ENCODE measurements around the gene PIRT. TPM values are rescaled to one million over a fixed set of nuclear protein-coding genes. Genes with fewer than 3 reads are reported as not detected.
"Not testable (repeated sequence)": the region's sequence is repeated elsewhere in the genome, so short reads cannot be mapped to it uniquely, and the experiment has no call there.

The PIRT gene
- total RNA-seq, 1 donor from 2014 or later = 0.07 TPM

DNA sequence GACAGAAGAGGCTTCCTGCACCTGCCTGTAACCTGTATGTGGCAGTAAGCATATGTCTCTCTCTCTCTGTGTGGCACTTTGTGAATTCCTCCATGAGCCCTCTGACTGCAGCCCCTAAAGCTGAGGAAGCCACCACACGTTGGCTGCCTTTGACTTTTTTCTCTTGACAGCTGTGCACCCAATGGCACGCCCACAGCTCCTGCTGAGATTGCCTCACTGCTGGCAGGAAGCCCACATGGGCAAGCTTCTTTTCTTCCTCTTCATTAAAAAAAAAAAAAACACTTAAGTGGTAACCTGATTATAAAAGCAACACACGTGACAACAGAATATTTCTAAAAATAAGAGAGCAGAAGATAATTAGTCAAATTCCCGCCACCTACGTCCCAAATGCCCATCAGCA lies 34.0 kb upstream of the PIRT start:
- no peak overlapping the region for H3K27ac Mint-ChIP-seq (ENCODE audit: unreplicated experiment)
- TF ChIP-seq, protein P1, sequence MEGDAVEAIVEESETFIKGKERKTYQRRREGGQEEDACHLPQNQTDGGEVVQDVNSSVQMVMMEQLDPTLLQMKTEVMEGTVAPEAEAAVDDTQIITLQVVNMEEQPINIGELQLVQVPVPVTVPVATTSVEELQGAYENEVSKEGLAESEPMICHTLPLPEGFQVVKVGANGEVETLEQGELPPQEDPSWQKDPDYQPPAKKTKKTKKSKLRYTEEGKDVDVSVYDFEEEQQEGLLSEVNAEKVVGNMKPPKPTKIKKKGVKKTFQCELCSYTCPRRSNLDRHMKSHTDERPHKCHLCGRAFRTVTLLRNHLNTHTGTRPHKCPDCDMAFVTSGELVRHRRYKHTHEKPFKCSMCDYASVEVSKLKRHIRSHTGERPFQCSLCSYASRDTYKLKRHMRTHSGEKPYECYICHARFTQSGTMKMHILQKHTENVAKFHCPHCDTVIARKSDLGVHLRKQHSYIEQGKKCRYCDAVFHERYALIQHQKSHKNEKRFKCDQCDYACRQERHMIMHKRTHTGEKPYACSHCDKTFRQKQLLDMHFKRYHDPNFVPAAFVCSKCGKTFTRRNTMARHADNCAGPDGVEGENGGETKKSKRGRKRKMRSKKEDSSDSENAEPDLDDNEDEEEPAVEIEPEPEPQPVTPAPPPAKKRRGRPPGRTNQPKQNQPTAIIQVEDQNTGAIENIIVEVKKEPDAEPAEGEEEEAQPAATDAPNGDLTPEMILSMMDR (conservative IDR thresholded peaks at IDR 0.05) = no peak
- H3K4me3 Mint-ChIP-seq = no peak overlapping the region
- H3K27me3 Mint-ChIP-seq (ENCODE audit: low read depth) = peaks cover 53% of the 10 kb centered on the region
- DNase-seq (ENCODE audit: low read depth, low spot score) = no peak
- no peaks in the 10 kb centered on the region for H3K36me3 Mint-ChIP-seq (ENCODE audit: low read depth)
- H3K4me1 Mint-ChIP-seq = no peaks in the 10 kb centered on the region
- no peaks in the 10 kb centered on the region for H3K9me3 Mint-ChIP-seq

GRCh38 chr17:10870336-10871050 lies 32.6 kb upstream of the PIRT start:
- H3K4me1 Mint-ChIP-seq = no peaks in the 10 kb centered on the region
- TF ChIP-seq, protein P1 (conservative IDR thresholded peaks at IDR 0.05) = no peak
- no peak overlapping the region for H3K4me3 Mint-ChIP-seq
- H3K9me3 Mint-ChIP-seq = no peaks in the 10 kb centered on the region
- H3K27ac Mint-ChIP-seq (ENCODE audit: unreplicated experiment) = no peak overlapping the region
- DNase-seq (ENCODE audit: low read depth, low spot score) = no peak
- H3K36me3 Mint-ChIP-seq (ENCODE audit: low read depth) = no peaks in the 10 kb centered on the region
- peaks cover 43% of the 10 kb centered on the region for H3K27me3 Mint-ChIP-seq (ENCODE audit: low read depth)

GRCh38 chr17:10868744-10869143 lies 30.9 kb upstream of the PIRT start:
- not testable (repeated sequence) for H3K36me3 Mint-ChIP-seq (ENCODE audit: low read depth)

GRCh38 chr17:10859051-10859450 lies 21.2 kb upstream of the PIRT start:
- H3K36me3 Mint-ChIP-seq (ENCODE audit: low read depth) = no peaks in the 10 kb centered on the region
- peak overlapping the region; percentile 52 for H3K27ac Mint-ChIP-seq (ENCODE audit: unreplicated experiment)
- TF ChIP-seq, protein P1 (conservative IDR thresholded peaks at IDR 0.05) = no peak
- no peak for DNase-seq (ENCODE audit: low read depth, low spot score)
- no peak overlapping the region for H3K4me3 Mint-ChIP-seq
- H3K4me1 Mint-ChIP-seq = no peaks in the 10 kb centered on the region
- H3K9me3 Mint-ChIP-seq = no peaks in the 10 kb centered on the region
- H3K27me3 Mint-ChIP-seq (ENCODE audit: low read depth) = peaks cover 18% of the 10 kb centered on the region

More at GRCh38 chr17:10868744-10869143, 30.9 kb upstream of the PIRT start:
- not testable (repeated sequence) for H3K4me3 Mint-ChIP-seq; DNase-seq (ENCODE audit: low read depth, low spot score); H3K27ac Mint-ChIP-seq (ENCODE audit: unreplicated experiment); H3K9me3 Mint-ChIP-seq; H3K4me1 Mint-ChIP-seq
- peaks cover 55% of the 10 kb centered on the region for H3K27me3 Mint-ChIP-seq (ENCODE audit: low read depth)

DNA sequence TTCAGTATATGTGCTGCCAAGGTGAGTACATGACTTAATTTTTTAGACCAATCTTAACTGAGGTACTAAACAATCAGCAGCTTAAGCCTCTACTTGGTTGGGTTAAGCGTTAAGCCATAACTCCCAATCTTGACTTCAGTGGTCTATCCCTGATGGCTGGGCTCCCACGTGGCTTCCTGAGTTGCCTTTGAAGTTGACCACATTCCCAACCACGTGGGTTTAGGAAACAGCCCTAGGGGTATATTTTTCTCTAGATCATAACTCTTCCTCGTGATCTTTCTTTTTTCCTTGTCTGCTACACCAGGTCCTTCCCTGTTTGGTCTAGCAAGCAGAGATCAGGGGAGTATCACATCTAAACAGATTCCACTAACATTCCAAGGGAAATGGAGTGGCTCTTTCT lies 20.1 kb upstream of the PIRT start:
- Mint-ChIP-seq H3K4me1 (no peaks in the 10 kb centered on the region), H3K4me3 (no peak overlapping the region), H3K36me3 (ENCODE audit: low read depth) (no peaks in the 10 kb centered on the region), H3K27me3 (ENCODE audit: low read depth) (peaks cover 13% of the 10 kb centered on the region), H3K27ac (ENCODE audit: unreplicated experiment) (no peak overlapping the region), H3K9me3 (no peaks in the 10 kb centered on the region)
- DNase-seq (ENCODE audit: low read depth, low spot score) = no peak
- TF ChIP-seq, protein P1 (conservative IDR thresholded peaks at IDR 0.05) = no peak

DNA sequence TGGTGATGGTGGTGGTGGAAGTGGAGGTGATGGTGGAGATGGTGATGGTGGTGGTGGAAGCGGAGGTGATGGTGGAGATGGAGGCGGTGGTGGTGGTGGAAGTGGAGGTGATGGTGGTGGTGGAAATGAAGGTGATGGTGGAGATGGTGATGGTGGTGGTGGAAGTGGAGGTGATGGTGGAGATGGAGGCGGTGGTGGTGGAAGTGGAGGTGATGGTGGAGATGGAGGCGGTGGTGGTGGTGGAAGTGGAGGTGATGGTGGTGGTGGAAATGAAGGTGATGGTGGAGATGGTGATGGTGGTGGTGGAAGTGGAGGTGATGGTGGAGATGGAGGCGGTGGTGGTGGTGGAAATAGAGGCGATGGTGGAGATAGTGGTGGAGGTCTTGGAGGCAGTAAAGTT lies 8.7 kb upstream of the PIRT start:
- H3K36me3 Mint-ChIP-seq (ENCODE audit: low read depth); H3K27ac Mint-ChIP-seq (ENCODE audit: unreplicated experiment); DNase-seq (ENCODE audit: low read depth, low spot score); H3K4me3 Mint-ChIP-seq: not testable (repeated sequence)
- Mint-ChIP-seq H3K27me3 (ENCODE audit: low read depth) (peaks cover 30% of the 10 kb centered on the region), H3K9me3 (peaks cover 14% of the 10 kb centered on the region), H3K4me1 (peaks cover 17% of the 10 kb centered on the region)
